ENCODE results near the gene TRAPPC10. TPM values are rescaled to one million over a fixed set of nuclear protein-coding genes. Genes with fewer than 3 reads are reported as not detected.

TRAPPC10 gene
- total and polyA plus RNA-seq, 10 of the 15 experiments (the other 5 are each of a cell fraction or from before 2014, with no cell fraction given) = 1.1 to 39.6 (median 28.2) TPM

GRCh38 chr21:43994646-43995045 is 17.5 kb upstream of the TRAPPC10 start:
- TF ChIP-seq SIX5 (IDR thresholded peaks at IDR 0.05; ENCODE audit: low read depth, low read length, severe bottlenecking) (no peak), HCFC1 (IDR thresholded peaks at IDR 0.05; ENCODE audit: low read length) (no peak), GATAD2B (conservative IDR thresholded peaks at IDR 0.05; ENCODE audit: low read depth) (no peak), PRDM15 (CRISPR knock-in tag; IDR thresholded peaks at IDR 0.05) (no peak), NKRF (conservative IDR thresholded peaks at IDR 0.05) (no peak), ESRRA (IDR thresholded peaks at IDR 0.05; ENCODE audit: low read length) (no peak), SUZ12 (IDR thresholded peaks at IDR 0.05; ENCODE audit: unreplicated experiment) (no peak), RELA (IDR thresholded peaks at IDR 0.05; ENCODE audit: borderline replicate concordance, partially characterized antibody) (no peak), REST (IDR thresholded peaks at IDR 0.05; ENCODE audit: low read depth, low read length) (no peak), SREBF2 (IDR thresholded peaks at IDR 0.05; ENCODE audit: low read length) (no peak), MTA3 (IDR thresholded peaks at IDR 0.05; ENCODE audit: borderline replicate concordance, low read length) (no peak), EZH2 (IDR thresholded peaks at IDR 0.05; ENCODE audit: borderline replicate concordance, control insufficient read depth, low read depth, low read length) (no peak), NR2F1 (conservative IDR thresholded peaks at IDR 0.05) (no peak)
- peaks cover 0 to 1% of the 10 kb centered on the region in 2 experiments; a peak in 1 of 4 replicates for H3K27me3 ChIP-seq (replicated peaks in 1 of 2; ENCODE audit: control insufficient read depth in 2 of 2, insufficient read depth in 2 of 2, low read length in 1 of 2)
- H3K27ac ChIP-seq (ENCODE audit: control insufficient read depth, insufficient read depth) = no peak overlapping the region
- no peaks in the 10 kb centered on the region for H3K36me3 ChIP-seq (ENCODE audit: control insufficient read depth in 2 of 2, insufficient read depth in 2 of 2, low read length in 1 of 2)
- H3K79me2 ChIP-seq (ENCODE audit: control insufficient read depth, insufficient read depth, low read length) = no peaks in the 10 kb centered on the region
- ChIA-PET SMC1A (ENCODE audit: uncharacterized antibody, unreplicated experiment) (no interaction called here), POLR2A (no interaction called here), RAD21 (ENCODE audit: unreplicated experiment) (no interaction called here), CTCF (no interaction called here)
- H3K9me3 ChIP-seq (replicated peaks; ENCODE audit: control insufficient read depth, insufficient read depth, low read length) = no peaks in the 10 kb centered on the region; the same call in 2 of the 3 replicates
- FAIRE-seq (no peak), DNase-seq (ENCODE audit: low read depth, low spot score) (no peak), ATAC-seq (no peak)
- 72% methylated on average over 9 of the region's 9 CpGs for WGBS (ENCODE audit: insufficient coverage, insufficient replicate concordance, low lambda C conversion rate, missing lambda C conversion rate)
- BruUV-seq (replicated peaks) = no TSS peak
- in situ Hi-C loops (cut with MboI) = no loop called here
- peaks cover 2% of the 10 kb centered on the region; the same call in 1 of the 2 replicates for H4K20me1 ChIP-seq (ENCODE audit: control insufficient read depth, insufficient read depth)
- H3K4me1 ChIP-seq (ENCODE audit: control insufficient read depth, insufficient read depth, low read length) = no peaks in the 10 kb centered on the region
- H3K4me2 ChIP-seq (ENCODE audit: control insufficient read depth, insufficient read depth) = no peak overlapping the region
- intact Hi-C loops (cut with micrococcal nuclease; ENCODE audit: unreplicated experiment) = no loop called here
- H3K9ac ChIP-seq (ENCODE audit: control insufficient read depth, insufficient read depth, low read length) = no peak overlapping the region
- no peak overlapping the region for H2AFZ ChIP-seq (ENCODE audit: control insufficient read depth, low read depth, low read length)
- no peak overlapping the region for H3K4me3 ChIP-seq

Data from GM12878 (cell line).